Activated CD8-positive, alpha-beta memory T cell treated with anti-CD3 and anti-CD28 coated beads for 48 hours (primary cell): ENCODE data around the gene ZFAND2B.
"Not testable (repeated sequence)": the region's sequence is repeated elsewhere in the genome, so short reads cannot be mapped to it uniquely, and the experiment has no call there.

ENCODE experiments used
- DNase-seq, 3 experiments: peaks; one replicate each; pipeline ENCODE4 v3.0.0-alpha.2; 2020; ENCODE audit warnings: low read depth in 2 of 3, low spot score in 2 of 3

ZFAND2B gene

DNA sequence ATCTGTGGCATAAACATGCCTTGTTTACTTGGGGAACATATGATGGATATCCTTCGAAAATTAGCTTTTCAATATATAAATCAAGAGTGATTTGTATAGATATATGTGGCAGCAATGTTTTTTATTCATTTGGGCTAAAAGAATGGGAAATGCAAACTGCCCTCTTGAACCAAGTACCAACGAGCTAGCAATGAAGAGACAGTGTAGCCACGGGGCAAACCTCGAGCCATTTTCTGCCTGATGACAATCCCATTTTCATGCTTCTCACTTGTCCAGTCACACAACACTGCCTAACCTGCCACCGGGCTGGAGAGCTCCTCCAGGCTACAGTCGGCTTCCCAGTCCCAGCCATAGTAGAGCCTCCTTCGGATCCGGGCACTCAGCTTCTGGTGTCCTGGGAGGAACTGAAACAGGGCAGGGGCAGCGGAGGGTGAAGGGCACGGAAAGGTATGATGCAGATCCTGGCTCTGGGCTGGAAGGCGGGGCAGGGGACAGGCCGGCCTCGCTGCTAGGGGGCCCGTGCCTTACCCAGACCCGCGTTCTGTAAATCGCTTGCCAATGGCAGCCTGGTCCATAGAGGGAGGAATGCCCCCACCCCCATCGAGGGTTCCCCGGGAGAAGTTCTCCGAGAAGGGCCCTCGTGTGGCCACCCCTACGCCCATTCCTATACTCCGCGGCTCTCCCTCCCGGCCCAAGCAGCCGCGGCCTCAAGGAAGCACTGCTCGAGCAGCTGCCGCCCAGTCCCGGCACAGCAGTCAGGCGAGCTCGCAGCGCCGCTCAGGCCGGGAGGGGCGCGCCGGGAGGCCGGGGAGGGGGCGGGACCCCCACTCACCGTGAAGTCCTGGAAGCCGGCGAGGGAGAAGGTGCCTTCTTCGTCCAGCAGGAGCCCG is 30.4 kb upstream of the ZFAND2B start:
- no peak for DNase-seq

DNA sequence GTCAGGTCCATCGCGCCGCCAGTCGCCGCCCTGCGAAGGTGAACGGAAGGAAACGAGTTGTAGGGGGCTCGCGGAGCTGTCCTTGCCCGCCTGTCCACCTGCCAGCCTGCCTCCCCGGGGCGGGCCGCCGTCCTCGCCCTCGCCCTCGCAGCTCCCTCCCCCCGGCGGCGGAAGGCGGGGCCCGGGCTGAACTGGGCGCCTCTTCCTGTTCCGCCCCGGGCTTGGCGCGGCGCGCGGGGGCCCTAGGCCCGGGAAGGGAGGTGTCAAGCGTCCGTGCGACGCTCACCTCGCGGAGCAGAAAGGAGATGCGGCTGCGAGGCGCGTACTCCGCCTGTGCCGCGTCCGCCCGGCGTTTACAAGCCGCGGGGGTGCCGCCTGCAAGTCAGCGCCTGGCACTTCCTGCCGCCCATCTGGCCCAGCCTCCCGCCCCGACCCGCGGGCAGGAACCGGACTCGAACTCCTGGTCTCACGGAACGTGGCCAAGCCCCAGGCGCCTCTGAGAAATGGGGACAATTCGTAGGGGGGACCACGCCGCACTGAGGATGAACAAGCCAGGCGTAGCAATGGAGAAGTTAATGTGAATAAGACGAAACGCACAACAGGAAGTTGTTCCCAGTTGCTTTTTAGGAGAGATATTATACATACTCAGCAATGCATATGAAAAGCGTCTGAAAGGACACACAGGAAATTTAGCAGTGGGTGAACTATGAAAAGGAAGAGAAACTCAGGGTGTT is 29.6 kb upstream of the ZFAND2B start, which contains the start of gene CNPPD1:
Gene CNPPD1, minus strand, starts transcription at position 108 of the 734 bp plus-strand sequence. Its CDS starts 97 bp downstream, at position 11.
- DNase-seq = peak; percentile 61 to 84 (median 61)

DNA sequence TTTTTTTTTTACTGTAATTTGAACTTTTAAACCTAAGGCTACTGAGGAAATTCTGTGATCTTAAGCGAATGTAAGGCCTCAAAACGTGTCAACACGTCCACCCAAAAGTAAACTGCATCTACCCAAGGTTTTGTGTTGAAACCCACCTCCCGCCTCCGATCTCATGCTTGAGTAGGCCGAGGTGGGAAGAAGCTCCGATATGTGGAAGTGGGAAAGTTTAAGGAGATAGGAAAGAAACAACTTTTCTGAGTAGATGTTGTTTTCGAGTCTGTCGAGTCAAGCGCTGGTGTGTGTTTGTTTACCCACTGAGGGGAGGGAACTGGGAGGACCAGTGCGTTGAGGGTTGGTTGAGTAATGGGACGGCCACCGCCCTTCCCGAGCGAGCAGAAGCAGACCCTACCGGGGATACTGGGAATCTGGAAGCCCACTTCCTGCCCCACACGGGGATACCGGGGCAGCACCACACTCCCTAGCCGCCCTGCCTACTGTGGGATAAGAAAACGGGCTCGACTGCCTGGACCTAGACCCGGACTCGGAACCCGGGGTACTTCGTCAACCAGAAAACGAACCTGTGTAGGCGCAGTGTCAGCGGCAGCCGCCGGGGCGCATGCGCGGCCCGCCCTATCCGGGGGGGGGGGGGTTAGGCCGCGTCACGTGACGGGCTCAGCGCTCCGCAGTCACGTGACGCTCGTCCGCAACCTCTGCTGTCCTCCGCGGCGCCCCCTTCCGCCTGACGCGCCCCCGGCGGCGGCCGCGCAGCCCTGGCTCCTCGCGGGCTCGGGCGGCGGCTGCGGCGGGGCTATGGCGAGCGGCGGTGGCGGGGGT is 28.8 kb upstream of the ZFAND2B start, which contains the start of gene RETREG2:
Gene RETREG2, plus strand, starts transcription at position 724 of the 825 bp plus-strand sequence. Its CDS starts 78 bp downstream, at position 802.
- DNase-seq = peak; percentile 62 to 67 (median 62)

DNA sequence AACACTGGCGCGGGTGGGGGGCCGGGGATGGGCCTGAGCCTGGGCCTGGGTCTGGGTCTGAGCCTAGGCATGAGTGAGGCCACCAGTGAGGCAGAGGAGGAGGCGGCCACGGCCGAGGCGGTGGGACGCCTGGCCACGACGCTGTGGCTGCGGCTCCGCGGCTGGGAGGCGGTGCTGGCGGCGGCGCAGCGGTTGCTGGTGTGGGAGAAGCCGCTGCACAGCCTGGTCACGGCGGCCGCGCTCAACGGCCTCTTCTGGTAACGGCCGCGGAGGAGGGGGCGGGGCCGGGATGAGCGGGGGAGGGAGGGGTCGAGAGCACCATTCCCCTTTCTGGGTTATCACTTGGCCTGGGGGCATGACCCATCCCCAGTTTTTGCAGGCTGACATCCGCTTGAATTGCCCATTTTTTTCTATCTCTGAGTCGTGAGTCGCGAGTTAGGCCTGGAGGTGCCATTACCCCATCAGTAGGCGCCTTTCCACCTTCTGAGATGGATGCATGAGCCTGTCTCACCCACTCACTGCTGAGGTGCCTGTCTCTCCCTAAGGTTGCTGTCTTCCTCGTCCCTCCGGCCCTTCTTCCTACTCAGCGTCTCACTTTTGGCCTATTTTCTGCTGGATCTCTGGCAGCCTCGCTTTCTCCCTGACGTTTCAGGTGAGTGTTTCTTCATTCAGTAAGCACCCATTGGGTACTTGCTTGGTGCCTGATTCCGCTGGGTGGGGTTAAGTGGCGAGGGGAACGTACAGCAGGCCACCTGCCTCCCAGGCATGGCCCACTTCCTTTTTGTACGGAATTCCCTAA is 28.0 kb upstream of the ZFAND2B start:
- DNase-seq = no peak

DNA sequence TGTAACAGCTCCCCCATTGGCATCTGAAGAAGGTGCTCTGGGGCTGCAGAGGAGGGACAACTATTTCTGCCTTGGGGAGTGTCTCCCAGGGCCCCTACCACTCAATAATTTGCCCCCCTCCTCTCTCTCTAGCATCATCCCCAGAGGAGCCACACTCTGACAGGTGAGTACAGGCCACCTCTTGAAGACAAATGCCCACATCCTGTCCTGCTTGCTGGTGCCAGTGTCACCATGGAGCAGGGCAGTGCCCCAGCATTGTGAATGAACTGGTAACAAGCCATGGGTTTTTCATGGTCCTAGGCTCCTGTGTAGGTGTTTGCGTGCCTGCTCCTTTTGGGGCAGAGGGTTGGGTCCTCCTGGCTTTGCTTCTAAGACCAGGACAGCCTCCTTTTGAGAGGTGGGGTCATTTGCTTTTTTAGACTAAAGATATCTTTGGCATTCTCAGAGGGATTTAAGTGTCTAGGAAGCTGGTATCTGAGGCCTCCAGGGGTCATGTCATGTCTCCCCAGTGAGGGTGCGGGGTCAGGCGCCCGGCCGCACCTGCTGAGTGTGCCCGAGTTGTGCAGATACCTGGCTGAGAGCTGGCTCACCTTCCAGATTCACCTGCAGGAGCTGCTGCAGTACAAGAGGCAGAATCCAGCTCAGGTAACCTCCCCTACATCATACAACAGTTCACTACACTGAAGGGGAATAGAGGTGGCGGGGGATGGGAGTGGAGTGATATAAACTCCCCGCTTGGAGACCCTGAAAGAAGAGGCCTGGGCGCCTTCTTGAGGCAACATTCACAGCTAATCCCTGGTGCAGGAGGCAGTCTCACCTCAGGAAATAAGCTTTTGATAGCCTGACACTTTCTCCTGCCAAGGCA is 26.7 kb upstream of the ZFAND2B start:
- DNase-seq = no peak

DNA sequence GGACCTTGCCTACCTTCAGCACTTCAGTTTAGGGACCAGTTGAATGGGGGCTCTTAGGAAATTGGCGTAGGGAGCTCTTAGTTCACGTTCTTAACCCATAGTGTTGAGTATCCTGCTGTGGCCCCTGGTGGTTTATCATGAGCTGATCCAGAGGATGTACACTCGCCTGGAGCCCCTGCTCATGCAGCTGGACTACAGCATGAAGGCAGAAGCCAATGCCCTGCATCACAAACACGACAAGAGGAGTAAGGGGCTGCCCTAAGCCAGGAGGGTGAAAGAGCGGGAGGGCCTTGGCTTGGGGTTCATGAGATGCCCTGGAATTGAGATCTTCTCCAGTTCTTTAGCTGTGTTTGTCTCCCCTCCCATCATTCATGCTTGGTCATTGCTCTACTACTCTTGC is 25.6 kb upstream of the ZFAND2B start:
- DNase-seq = no peak

DNA sequence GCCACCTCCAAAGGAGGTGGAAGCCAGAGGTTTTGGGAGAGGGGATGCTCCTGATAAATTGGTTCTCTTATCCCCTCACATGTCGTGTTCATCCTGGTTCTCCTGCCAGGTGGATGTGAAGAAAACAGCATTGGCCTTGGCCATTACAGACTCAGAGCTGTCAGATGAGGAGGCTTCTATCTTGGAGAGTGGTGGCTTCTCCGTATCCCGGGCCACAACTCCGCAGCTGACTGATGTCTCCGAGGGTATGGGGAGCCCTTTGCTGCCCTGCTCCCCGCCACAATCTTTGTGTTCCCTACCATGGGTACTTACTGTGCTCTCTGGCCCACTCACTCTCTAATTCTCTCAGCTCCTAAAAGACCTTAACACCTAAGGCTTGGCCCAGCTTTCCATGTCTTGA is 25.1 kb upstream of the ZFAND2B start:
- DNase-seq = no peak

DNA sequence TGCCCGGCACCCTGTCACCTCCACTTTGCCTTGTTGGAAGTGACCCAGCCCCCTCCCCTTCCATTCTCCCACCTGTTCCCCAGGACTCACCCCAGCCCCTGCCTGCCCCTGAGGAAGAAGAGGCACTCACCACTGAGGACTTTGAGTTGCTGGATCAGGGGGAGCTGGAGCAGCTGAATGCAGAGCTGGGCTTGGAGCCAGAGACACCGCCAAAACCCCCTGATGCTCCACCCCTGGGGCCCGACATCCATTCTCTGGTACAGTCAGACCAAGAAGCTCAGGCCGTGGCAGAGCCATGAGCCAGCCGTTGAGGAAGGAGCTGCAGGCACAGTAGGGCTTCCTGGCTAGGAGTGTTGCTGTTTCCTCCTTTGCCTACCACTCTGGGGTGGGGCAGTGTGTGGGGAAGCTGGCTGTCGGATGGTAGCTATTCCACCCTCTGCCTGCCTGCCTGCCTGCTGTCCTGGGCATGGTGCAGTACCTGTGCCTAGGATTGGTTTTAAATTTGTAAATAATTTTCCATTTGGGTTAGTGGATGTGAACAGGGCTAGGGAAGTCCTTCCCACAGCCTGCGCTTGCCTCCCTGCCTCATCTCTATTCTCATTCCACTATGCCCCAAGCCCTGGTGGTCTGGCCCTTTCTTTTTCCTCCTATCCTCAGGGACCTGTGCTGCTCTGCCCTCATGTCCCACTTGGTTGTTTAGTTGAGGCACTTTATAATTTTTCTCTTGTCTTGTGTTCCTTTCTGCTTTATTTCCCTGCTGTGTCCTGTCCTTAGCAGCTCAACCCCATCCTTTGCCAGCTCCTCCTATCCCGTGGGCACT is 24.0 kb upstream of the ZFAND2B start:
- DNase-seq = no peak

DNA sequence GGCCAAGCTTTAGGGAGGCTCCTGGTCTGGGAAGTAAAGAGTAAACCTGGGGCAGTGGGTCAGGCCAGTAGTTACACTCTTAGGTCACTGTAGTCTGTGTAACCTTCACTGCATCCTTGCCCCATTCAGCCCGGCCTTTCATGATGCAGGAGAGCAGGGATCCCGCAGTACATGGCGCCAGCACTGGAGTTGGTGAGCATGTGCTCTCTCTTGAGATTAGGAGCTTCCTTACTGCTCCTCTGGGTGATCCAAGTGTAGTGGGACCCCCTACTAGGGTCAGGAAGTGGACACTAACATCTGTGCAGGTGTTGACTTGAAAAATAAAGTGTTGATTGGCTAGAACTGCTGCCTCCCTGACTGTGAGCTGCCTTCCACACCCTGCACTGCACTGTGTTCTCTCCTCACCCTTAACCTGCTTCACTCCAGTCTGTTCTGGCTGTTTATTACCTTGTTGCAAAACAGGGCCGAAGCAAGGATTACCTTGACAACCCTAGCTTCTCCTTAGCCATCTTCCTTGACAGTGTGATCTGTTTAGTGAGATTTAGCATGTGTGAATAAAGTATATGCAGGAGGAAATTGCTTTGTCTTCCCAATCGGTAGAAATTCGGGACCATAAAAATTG is 23.3 kb upstream of the ZFAND2B start:
- no peak for DNase-seq

DNA sequence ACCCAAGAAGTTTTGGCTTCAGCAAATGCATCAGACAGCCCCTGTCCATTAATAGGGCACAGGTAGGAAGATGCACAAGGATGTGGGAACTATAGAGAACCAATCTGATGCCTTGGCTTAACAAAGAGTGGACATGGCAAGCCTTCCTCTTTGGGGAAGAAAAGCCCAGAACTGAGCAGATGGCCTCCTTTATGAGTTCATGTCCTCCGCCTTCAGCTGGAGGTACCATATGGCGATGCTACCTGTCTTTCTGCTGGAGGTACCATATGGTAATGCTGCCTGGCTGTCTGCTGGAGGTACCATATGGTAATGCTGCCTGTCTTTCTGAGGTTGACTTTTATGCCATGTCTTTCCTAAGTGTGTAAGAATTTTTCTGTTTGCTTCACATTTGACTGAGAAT is 22.5 kb upstream of the ZFAND2B start:
- DNase-seq = no peak

DNA sequence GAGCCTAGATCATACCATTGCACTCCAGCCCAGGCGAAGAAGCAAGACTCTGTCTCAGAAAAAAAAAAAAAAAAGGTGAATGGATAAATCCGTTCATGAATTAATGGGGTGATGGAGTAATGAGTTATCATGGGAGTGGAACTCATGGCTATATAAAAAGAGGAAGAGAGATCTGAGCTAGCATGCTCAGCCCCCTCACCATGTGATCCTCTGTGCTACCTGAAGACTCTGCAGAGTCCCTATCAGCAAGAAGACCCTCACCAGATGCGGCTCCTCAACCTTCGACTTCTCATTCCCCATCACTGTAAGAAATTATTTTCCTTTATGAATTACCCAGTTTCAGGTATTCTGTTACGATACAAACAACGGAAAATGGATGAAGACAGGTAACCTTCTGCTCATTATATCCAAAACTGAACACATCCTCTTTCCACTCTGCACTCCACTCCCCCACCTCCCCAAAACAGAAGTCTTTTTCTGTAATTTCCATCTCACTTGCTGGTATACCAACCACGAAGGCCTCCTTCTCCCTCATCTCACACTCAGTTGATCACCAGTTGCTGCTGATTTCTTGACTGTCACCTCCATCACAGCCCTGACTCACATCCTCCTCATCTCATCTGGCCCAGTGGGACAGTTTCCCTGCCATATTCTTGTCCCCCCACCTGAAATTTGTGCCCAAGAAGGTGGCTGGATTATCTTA is 19.7 kb upstream of the ZFAND2B start:
- no peak for DNase-seq

DNA sequence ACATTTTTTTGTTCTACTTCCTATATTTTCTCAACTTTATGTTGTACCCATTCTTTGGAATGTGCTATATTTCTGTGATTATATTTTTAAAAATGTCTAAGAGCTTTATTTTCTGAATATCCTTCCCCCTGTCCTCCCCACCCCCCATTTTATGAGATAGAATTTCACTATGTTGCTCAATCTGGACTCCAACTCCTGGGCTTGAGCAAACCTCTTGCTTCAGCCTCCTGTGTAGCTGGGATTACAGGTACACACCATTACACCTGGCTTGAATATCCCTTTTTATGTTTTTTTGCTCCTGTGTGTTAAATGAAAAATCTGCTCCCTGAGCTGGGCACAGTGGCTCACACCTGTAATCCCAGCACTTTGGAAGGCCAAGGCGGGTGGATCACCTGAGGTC is 9.2 kb upstream of the ZFAND2B start:
- no peak for DNase-seq

DNA sequence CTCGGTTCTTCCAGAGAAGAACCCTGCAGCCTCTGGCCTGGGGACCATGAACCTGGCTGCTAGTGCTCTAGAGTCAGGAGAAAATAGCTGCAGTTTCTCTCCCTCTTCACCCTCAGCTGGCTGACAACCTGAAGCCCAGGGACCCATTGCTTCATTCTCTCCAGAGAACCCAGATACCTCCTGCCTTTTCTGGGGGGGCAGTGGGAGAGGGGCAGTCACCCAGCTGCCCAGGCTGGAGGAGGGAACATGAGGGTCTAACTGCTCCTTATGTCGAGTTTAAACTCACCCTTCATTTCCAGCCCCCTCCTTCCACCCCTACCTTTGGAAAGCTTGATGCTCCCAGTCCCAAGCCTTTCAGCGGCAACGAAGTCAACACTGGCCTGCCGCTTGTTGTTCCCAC is 7.6 kb upstream of the ZFAND2B start:
- DNase-seq = no peak

DNA sequence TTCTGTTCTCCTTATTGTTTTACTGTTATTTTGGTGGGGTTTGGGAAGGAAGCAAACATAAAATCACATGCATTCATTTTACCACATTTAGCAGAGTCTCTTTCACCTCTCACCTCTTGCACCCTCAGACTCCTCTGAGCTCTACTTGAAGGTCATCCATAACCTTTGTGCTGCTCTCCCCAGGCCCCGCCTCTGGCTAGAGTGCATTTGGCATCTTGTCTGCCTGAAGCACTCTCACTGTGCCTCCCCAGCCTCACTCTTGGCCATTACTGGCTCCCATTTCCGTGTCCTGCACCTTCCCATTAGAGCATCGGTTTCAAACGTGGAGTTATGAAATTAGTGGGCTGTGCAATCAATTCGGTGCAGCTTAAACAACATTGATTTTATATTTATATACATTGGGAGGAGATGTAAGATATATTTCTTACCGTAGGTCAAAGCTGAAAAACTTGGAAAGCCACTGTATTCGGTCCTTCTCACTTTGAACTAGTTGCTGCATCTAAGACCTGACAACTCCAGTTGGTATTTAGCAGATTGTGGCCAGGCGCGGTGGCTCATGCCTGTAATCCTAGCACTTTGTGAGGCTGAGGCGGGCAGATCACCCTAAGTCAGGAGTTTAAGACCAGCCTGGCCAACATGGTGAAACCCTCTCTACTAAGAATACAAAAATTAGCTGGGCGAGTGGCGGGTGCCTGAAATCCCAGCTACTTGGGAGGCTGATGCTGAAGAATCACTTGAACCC is 6.9 kb upstream of the ZFAND2B start:
- DNase-seq = no peak

DNA sequence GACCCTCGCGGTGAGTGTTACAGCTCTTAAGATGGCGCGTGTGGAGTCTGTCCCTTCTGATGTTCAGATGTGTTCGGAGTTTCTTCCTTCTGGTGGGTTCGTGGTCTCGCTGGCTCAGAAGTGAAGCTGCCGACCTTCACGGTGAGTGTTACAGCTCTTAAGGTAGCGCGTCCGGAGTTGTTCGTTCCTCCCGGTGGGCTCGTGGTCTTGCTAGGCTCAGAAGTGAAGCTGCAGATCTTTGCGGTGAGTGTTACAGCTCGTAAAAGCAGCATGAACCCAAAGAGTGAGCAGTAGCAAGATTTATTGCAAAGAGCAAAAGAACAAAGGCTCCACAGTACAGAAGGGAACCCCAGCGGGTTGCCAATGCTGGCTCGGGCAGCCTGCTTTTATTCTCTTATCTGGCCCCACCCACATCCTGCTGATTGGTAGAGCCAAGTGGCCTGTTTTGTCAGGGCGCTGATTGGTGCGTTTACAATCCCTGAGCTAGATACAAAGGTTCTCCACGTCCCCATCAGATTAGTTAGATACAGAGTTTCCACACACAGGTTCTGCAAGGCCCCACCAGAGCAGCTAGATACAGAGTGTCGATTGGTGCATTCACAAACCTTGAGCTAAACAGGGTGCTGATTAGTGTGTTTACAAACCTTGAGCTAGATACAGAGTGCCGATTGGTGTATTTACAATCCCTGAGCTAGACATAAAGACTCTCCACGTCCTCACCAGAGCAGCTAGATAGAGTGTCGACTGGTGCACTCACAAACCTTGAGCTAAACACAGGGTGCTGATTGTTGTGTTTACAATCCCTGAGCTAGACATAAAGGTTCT is 5.9 kb upstream of the ZFAND2B start:
- not testable (repeated sequence) for DNase-seq

DNA sequence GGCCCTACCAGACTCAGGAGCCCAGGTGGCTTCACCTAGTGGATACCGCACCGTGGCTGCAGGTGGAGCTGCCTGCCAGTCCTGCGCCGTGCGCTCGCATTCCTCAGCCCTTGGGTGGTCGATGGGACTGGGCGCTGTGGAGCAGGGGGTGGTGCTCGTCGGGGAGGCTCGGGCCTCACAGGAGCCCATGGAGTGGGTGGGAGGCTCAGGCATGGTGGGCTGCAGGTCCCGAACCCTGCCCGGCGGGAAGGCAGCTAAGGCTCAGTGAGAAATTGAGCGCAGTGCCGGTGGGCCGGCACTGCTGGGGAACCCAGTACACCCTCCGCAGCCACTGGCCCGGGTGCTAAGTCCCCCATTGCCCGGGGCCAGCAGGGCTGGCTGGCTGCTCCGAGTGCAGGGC is 5.3 kb upstream of the ZFAND2B start:
- DNase-seq = not testable (repeated sequence)
